ENCODE results near the gene PCNX3.

DNA sequence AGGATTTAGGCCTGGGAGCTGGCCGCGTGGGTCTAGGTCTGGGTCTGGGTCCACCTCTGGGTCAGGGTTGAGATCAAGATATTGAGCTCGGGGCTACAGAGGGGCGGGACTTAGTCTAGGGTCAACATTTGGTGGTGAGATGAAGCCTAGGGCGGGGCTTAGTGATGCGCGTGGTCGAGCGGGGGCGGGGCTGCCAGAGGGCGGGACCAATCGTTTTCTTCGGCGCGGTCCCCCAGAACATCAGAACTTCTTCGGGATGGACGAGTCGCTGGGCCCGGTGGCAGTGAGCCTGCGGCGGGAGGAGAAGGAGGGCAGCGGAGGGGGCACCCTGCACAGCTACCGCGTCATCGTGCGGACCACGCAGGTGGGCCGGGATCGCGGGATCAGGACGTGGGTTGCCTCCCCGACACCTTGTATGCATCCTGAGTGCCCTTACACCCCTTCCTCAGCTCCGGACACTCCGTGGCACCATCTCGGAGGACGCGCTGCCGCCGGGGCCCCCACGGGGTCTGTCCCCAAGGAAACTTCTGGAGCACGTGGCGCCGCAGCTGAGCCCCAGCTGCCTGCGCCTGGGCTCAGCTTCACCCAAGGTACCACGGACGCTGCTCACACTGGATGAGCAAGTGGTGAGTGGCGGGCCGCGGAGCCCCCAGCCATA lies 26.6 kb downstream of the PCNX3 start:
- TF ChIP-seq, protein P1, sequence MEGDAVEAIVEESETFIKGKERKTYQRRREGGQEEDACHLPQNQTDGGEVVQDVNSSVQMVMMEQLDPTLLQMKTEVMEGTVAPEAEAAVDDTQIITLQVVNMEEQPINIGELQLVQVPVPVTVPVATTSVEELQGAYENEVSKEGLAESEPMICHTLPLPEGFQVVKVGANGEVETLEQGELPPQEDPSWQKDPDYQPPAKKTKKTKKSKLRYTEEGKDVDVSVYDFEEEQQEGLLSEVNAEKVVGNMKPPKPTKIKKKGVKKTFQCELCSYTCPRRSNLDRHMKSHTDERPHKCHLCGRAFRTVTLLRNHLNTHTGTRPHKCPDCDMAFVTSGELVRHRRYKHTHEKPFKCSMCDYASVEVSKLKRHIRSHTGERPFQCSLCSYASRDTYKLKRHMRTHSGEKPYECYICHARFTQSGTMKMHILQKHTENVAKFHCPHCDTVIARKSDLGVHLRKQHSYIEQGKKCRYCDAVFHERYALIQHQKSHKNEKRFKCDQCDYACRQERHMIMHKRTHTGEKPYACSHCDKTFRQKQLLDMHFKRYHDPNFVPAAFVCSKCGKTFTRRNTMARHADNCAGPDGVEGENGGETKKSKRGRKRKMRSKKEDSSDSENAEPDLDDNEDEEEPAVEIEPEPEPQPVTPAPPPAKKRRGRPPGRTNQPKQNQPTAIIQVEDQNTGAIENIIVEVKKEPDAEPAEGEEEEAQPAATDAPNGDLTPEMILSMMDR (IDR thresholded peaks at IDR 0.05; ENCODE audit: borderline replicate concordance, extremely low read depth, low read length, poor library complexity, severe bottlenecking): no peak
- no peak for TF ChIP-seq EZH2 (IDR thresholded peaks at IDR 0.05; ENCODE audit: borderline replicate concordance, low read depth, low read length, severe bottlenecking)
